ENCODE data around the gene CACNG5. TPM values are rescaled to one million over a fixed set of nuclear protein-coding genes. Genes with fewer than 3 reads are reported as not detected.

Gene CACNG5
- polyA plus RNA-seq (2013, experiment 1 of 2; ENCODE audit: insufficient read length): not detected
- not detected for polyA plus RNA-seq (2013, experiment 2 of 2; ENCODE audit: insufficient read length)

GRCh38 chr17:66834919-66835454, at the start of gene CACNG5:
TSS of gene CACNG5 (plus strand) at chr17:66835117. CDS start at chr17:66877333, 42,216 bp downstream.
- no peak for DNase-seq

DNA sequence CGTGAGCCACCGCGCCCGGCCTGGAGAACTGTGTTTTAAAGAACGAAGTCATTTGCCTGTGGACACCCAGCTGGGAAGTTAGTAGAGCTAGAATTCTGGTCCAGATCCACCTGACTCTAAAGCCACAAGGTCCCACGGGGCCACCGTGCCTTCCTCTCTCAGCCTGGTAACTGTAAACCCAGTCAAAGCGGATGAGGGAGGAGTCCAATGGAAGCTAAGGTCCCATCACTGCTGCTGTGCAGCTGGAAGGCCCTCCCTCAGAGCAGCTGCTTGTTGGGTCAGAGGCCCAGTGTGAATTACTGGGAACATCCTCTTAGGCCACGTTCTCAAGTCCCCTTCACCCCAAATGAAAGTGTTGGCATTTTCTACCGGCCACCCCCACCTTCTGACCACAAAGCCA, 48.8 kb upstream of the CACNG5 start:
- no peak for DNase-seq

GRCh38 chr17:66787914-66788313, 47.0 kb upstream of the CACNG5 start:
- DNase-seq: no peak

DNA sequence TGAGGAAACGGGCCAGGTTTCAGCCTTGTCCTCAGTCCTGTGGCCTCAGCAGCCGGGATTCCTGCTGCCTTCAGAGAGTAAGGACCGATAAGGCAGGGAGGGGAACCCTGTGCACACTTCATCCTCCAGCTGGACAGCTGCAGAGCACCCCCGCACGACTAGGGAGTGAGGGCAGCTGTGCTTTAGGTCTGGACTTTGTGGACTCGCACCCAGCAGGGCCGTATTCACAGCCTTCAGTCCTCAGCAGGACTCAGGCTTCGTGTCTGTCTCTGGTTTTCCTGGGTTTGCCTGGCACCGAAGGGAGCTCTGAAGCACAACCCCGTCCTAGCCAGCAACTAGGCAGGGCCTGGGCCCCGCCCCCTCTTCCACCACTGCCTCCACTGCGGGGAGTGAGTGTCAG, 45.8 kb upstream of the CACNG5 start:
- no peak for DNase-seq

DNA sequence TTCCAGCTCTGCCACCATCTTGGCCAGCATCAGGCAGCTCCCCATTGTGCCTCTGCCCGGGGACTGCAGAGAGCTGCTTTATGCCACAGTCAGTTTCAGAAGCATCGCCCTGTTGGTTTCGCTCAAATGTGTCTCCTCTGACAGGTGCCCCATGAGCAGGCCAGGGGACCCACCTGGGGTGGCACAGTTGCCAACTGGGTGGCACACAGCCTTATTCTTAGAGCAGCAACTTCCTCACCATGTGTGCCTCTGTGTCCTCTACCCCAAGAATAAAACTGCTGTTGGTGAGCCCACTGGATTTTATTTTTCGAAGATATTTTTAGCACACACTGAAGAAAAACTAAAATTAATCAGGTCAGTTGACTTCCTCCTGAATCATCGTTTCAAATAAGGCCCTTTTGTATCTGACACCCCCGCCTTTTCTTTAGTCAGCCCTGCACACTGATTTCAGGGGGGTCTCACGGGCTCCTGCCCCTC, 44.9 kb upstream of the CACNG5 start:
- no peak for DNase-seq

DNA sequence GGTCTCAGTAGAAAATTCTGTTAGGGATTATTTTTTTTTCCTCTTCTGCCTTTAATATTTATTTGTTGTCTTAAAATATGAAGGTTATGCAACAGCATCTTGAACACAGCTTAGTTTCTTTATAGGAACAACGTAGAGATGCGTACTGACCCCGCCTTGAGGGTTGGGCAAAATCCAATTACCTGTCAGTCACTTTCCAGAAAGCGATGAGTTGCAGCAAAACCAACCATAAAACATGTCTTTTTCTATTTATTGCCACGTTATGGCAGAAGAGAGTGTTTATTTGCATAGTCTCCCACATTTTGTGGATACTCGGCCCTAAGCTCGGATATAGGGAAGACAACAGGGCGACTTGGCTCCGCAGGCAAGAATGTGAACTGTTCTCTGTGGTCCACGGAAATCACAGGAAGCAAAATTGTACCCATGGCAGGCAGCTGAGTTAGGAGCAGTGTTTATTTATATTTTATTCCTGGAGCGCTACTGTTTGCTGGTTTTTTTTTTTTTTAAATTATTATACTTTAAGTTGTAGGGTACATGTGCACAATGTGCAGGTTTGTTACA, 44.3 kb upstream of the CACNG5 start:
- DNase-seq: no peak

DNA sequence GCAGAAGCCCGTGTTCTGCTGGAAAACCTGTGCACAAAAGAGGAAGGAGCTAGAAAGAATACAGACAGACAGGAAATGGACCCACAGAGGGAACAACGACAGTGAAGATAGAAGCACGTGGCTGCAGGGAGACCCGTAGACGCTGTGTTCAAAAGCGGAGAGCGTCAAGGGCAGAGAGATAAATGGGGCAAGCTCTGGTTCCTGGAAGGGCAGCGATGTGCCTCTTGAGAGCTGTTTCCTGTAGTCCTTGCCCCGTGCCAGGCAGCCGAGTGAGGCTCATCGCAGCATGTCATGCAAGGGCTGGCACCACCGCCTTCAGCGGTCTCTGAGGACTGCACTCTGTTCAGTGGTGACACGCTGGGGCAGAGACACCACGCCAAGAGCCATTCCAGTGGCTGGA, 43.6 kb upstream of the CACNG5 start:
- no peak for DNase-seq

DNA sequence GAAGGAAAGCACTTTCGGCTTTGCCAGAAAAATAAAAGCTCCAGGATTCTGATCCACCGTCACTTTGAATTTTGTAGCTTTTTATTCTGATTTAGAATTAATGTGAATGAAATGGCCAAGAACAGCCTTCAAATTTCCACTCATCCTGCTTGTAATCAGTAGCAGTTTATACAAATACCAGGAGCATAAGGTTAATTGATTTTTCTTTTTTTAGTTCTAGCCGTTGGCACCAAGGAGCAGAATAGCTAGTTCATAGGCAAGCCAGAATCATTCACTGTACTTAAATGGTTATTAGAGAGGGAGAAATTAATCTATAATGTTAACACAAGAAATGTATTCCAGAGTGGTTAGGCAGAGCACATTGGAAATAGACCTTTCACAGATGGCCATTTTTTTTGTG, 41.1 kb upstream of the CACNG5 start:
- no peak for DNase-seq

GRCh38 chr17:66795486-66795885, 39.4 kb upstream of the CACNG5 start:
- DNase-seq: no peak

- DNase-seq: no peak
Measured at GRCh38 chr17:66799849-66800537, 34.9 kb upstream of the CACNG5 start.

DNA sequence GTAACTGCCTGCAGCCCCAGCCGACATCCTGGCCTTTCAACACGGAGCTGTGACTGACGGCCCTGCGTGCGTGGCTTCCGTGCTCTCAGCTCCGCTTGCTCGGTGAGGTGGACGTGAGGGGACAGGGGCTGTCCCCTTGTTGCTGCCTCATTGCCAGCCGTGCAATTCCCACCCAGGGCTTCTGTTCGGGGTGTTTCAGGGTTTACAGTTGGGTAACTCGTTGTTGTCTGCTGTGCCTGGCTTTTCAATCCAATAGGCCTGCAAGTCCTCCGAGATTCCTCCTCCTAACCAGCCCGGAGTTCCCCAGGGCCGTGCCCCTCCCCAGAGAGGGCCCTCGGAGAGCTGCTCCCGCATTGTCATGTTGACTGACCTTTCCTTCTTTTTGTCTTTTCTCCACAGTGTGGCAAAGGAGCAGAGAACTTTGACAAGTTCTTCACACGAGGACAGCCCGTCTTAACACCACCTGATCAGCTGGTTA, 31.4 kb upstream of the CACNG5 start:
- no peak for DNase-seq

GRCh38 chr17:66805567-66805966, 29.4 kb upstream of the CACNG5 start:
- DNase-seq: no peak

- DNase-seq: no peak
Measured at GRCh38 chr17:66807182-66807581, 27.7 kb upstream of the CACNG5 start.

GRCh38 chr17:66809408-66809807, 25.5 kb upstream of the CACNG5 start:
- DNase-seq: no peak

DNA sequence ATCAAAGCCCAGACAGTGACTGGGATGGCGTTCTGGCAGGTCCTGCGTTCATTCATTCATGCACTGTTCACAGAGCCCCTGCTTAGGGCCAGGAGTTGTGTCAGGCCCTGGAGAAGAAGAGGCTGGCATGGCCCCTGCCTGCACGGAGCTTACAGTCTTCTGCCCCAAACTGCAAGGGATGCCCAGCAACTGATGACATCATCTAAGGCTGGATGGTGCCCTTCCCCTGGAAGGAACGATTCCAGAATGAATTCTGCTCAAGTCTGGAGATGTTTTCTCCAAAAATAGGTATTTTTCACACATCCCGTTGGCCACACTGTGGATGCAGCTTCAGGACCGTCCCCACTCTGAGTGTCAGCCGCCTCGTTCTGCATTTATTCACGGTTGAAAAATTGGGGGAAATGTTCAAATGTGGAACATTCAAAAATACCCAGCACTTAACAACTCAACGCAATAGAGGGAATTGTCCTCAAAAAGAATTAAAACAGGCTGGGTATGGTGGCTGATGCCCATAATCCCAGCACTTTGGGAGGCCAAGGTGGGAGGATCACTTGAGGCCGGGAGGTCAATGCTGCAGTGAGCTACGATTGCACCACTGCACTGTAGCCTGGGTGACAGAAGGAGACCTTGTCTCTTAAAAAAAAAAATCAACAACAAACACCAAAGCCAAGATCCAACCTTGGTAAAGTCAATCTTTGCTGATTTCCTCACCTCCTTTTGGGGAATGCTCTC, 23.8 kb upstream of the CACNG5 start:
- DNase-seq: no peak

- DNase-seq: no peak
Measured at GRCh38 chr17:66811683-66812054, 23.2 kb upstream of the CACNG5 start.

DNA sequence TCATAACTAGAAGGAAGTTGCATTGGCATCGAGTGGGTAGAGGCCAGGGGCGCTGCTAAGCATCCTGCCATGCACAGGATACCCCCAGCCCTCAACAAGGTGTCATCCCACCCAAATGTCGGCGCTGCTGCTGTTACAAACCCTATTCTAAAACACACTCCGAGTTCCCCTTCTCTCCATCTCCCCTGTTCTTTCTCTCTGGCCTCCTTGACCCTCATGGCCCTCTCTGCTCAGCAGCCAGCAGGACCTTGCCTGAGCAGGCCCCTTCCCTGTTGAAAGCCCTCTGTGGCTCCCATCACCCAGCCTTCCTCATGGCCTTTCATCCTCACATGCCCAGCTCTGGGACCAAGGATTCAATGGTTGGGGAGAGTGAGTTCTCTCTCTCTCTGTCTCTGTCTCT, 22.3 kb upstream of the CACNG5 start:
- DNase-seq: no peak

DNA sequence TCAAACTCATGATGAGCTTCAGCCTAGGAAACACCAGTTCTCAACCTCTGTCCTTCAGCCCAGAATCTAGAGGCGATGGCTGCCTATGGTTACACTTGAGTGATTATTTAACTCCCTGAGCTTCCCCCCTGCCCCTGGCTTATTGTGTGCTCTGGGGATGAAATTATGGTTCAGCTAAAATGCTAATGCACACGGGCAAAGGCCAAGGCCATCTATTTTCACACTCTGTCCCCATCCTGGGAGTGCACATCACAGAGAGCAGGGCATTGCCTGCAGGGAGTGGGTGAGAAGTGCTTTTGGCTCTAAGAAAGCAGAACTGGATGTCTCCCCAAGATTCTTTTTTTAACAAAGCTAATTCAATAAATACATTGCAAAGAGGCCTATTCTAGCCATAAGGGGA, 21.6 kb upstream of the CACNG5 start:
- DNase-seq: no peak

GRCh38 chr17:66814026-66814425, 20.9 kb upstream of the CACNG5 start:
- DNase-seq: no peak

DNA sequence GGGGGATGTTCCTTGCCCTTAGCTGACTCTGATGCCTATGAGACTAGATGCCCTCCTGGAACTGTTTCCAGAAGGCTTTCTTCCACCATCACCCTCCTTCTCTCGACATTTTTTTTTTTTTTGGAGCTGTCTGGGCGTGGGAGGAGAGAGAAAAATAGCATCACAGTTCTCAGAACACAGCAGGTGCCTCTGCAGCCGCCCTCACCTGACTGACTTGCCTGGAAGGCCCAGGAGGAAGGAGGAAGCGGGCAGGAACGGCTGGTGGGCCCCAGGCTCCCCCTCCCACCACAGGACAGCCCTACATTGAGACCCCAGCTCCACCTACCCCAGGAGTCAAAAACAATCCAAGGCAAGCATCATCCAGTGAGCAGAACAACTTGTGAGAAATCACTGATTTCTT, 20.3 kb upstream of the CACNG5 start:
- DNase-seq: no peak

DNA sequence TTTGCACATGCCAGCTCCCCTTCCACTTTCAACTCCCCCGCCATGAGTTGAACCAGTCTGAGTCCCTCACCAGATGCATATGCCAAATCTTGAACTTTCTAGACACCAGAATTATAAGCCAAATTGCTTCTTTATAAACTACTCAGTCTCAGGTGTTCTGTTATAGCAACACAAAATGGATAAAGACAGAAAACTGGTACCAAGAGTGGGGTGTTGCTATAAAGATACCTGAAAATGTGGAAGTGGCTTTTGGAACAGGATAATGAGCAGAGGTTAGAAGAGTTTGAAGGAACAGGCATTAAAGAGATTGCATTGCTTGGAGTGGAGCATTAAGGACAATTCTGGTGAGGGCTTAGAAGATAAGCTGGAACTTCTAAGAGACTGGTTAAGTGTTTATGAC, 17.2 kb upstream of the CACNG5 start:
- no peak for DNase-seq

DNA sequence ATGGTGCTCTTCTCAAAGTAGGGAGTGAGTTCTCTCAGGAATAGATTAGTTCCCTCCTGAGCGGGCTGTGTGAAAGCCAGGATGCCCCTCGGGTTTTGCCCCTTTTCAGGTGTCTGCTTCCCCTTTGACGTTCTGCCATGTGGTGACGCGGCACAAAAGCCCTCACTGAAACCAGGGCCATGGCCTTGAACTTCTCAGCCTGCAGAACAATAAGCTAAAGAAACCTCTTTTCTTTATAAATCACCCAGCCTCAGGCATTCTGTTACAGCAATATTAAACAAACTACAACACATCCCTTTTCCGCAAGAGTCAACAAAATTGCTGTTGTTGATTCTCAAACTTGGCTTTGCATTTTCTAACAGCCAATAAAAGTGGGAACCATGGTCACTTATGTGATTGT, 15.5 kb upstream of the CACNG5 start:
- no peak for DNase-seq

DNA sequence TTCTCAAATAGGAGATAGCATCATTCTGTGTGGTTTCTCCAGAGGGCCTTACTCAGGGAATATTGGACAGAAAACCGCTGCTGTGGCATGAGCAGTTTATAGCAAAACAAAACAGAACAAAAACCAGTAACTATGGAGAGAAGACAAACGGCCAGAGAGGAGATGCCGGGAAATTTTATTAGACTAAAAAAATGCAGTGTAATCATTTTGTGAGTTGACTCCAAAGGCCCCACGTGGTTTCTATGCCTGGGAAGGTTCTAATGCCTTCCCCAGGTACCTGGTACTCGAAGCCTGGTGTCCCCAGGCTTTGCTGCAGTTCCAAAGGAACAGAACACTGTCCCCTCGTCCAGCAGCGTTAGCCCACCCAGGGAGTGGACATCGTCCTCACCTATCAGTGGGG, 12.9 kb upstream of the CACNG5 start:
- no peak for DNase-seq

All from fibroblast of skin of abdomen (primary cell).